A204.1 (cell line): ENCODE measurements around the gene DOC2A.
A peak's percentile ranks its signal among the peaks of the same experiment; 100 is the strongest.

Experiments
- FAIRE-seq: peaks from 2 replicates; lab custom pipeline; 2012; peaks lifted over from hg19 to GRCh38; lab: Jason Lieb, UNC

The DOC2A gene

DNA sequence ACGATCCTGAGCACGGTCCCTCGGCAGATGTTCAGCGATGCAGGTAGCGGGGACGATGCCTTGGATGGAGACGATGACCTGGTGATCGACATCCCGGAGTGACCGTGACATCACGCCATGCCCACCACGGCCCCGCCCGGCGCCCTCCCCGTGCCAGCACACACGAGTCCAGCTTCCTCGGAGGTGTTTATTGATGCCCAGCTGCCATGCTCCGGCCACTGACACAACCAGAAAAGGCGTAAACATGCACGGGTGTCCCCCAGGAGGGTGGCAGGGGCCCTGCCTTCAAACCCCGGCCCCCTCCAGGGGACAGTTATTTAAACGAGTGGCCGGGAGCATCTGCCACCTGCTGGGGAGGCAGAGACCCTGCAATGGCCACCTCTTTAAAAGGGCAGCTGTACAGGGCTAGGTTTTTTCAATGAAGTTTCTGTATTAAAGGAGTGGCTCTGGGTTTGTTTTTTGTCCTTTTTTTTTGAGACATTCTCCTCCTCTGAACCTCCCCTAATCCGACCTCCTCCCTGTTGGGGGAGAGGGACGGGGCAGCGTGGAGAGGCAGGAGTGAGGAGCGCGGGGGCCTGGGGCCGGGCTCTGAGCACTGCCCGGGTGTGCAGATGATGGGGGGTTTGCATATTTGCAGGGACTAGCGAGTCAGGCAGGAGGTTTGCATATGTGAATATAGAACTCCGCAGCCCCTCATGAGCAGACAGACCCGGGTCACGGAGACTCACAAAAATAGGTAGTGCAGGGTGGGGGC, 5.3 kb downstream of the DOC2A start:
- FAIRE-seq: no peak

DNA sequence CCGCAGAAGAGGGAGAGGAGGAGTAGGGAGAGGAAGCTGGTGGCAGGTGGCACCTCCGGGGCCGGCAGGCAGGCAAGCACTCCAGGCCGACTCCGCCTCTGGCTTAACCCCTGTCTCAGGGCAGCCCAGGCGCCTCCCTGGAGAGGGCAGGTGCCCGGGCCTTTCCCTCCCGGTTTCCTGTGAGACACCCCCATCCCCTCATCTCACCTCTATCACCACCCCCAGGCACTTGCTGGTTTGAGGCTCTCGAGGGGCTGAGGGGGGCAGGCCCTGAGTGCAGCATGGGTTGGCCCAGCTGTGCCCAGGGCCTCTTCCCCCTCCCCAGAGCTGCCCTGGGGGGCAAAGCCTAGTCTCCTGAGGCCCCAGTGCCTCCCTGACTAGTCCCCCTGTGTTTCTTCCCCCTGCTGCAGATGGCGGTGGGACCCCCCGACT, 6.0 kb downstream of the DOC2A start:
- FAIRE-seq: no peak

DNA sequence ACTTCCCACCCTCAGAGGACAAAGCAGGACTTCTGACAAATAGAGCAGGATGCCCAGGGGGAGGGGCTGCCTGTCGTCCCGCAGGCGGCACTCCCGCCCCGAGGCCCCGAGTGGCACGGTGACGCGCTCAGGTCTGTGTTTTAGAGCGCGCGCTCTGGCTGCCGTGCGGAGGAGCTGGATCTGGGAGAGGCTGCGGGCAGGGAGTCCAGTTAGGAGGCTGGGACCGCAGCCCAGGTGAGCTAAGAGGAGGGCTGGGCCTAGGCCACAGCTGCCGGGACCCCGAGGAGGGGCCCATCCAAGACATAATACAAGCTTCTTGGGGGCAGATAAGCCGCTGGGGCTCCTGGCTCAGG, 6.4 kb downstream of the DOC2A start:
- FAIRE-seq: no peak

DNA sequence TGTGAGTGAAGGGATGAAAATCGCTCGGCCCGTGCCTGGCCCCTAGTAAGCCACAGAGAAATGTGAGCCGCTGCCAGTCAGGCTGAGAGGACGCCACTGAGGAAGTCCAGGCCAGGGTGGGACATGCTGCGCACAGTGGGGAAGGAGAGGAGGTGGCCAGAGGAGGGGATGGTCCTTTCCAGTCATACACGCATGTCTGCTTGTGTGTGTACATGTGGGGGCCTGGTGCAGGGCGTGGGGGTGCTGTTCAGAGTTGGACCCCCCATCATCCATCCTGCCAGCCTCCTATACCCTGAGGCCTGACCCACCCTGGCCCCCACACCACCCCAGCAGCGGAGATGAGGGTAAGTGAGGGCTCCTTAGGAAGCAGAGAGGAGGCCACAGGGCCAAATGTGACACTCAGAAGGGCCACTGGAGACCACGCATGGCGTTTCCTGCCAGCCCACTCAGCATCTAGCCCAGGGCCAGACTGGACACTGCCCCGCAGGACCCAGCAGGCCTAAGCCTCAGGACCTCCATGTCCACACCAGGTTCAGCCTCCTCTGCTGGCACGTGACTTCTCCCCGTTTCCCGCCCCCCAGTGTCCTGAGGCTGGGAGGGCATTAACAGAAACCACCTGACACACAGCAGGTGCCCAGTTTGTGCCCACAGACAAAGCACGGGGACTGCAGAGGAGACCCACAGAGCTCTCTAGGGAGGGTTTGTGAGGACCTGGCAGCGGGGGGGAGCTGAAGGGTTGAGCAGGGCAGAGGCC, 7.0 kb downstream of the DOC2A start:
- no peak for FAIRE-seq

DNA sequence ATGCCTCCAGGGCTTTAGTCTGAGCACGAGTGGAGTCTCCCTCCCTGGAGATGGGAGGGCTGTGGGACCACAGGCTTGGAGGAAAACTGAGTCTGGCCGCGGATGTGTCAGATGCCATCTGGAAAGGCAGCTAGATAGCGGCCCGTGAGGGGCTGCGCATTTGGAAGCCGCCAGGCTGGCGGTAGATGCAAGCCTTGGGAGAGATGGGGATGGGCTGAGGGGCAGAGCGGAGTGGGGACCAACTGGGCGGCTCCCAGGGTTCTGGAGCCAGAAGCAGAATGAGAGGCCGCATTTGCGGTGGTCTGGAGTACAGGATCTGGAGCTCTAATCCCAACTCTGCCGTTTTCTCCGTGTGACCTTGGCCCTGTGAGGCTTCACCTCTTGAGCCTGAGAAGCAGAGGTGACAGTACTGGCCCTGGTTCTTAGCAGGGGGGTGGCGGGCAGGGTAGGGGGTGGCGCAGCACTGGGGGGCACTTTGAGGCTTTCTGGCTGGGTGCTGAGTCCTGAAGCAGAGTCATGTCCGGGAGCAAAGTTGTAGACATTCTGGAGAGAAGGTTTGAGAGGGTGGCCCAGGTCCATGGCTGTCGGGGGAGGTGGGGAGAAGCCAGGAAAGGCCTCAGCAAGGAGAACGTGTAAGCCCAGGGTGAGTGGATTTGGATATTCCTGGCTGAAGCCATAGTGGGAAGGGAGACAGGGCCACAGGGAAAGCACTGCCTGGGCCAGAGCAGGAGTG, 8.0 kb downstream of the DOC2A start:
- FAIRE-seq: no peak

DNA sequence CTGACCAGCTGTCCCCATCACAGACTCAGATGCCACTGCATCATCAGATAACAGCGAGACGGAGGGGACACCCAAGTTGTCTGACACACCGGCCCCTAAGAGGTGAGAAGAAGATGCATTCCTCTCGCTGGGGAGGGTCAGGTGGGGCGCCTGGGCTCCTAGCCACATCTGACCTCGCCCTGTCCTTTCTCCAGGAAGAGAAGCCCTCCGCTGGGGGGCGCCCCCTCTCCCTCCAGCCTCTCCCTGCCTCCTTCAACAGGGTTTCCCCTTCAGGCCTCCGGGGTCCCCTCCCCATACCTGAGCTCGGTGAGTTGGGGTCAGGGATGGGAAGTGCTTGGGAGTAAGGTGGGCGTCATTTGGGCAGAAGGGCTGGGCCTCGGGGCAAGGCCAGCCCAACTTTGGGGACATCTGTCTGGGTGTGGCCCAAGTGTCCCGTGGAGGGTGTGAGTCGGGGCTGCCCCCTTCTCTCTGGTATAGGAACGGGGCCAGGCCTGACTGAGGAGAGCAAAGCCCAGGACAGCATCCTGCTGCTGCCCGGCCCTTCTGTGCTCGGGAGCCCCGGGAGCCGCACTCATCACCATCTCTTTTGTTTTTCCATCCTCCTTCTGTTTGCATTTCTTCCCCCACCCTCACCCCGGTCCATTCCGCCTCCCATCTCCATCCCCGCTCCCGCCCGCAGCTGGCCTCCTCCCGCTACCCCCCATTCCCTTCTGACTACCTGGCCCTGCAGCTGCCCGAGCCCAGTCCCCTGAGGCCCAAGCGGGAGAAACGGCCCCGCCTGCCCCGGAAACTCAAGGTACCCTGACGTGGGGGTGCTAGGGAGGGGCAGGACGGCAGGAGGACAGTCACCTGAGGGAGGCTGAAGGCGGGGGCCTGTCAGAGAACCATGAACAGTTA, 9.8 kb downstream of the DOC2A start:
- FAIRE-seq: no peak

DNA sequence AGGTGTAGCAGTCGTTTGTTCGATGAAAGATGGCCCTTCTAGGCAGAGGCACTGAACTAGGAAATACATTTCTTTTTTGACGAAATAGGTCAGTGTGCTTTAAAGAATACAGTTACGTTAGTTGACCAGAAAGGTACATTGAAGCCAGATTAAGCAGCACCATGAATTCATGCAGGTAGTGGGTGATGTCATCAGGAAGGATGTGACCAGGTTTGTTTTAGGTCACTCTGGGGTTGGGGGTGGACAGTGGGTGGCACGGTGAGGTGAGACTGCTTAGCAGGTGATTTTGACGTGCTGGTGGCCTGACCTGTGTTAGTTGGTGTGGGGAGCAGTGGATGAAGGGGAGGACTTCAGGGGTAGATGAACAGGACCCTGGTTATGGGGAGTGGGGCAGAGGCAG, 11.2 kb downstream of the DOC2A start:
- no peak for FAIRE-seq

DNA sequence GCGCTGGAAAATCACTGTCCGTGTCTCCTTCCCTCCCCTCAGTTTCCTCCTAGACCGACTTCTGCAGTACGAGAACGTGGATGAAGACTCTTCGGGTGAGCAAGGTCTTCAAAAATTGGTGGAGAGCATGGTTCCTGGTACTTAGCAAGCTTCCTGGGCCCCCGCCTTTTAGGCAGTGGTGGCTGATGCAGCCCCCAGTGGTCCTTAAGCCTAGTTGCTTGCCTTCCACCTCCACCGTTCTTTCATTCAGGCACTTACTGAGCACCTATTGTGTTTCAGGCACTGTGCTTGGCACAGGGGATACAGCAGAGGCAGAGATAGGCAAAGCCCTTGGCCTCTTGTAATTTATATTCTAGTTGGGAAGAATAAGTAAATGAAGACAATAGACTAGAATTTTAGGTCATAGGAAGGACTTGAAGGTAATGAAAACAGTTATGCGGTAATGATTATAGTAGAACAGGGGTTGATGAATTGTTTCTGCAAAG, 14.0 kb downstream of the DOC2A start:
- no peak for FAIRE-seq

DNA sequence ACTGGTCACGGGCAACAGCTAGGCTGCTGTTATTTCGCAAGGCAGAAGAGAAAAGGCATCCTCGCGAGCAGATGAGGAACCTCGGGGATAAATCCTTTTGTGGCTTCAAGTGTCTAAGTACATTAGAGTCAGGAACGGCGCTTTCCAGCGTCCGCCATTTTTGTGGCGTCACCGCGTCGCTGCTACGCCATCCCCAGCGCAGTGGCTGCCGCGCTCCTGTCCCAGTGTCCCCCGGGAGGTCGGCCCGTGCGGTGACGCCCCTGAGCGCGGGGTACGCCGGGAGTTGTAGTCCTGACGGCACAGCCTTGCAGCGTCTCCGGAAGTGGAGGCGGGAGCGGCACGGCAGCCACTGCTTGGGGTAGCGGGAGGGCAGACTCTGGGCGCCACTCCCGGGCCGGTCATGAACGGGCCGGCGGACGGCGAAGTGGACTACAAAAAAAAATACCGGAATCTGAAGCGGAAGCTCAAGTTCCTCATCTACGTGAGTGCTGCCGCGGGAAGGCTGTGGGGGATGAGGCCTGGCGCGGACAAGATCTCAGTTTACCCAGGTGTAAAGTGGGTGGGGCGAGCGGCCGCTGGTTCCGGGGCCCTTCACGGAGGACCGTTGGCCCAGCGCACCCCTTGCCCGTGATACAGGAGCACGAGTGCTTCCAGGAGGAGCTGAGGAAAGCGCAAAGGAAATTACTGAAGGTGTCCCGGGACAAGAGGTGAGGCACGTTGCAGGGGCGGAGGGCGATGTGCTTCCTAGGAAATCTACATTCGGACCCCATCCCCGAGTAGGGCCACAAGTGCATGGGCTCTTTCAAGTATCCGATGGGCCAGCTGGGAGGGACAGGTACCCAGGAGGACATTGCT, 14.7 kb downstream of the DOC2A start, which contains the start of gene INO80E:
TSS of gene INO80E (plus strand) at position 331 of the 855 bp plus-strand sequence. CDS start at position 401, 70 bp downstream.
- peak; percentile 88 for FAIRE-seq

DNA sequence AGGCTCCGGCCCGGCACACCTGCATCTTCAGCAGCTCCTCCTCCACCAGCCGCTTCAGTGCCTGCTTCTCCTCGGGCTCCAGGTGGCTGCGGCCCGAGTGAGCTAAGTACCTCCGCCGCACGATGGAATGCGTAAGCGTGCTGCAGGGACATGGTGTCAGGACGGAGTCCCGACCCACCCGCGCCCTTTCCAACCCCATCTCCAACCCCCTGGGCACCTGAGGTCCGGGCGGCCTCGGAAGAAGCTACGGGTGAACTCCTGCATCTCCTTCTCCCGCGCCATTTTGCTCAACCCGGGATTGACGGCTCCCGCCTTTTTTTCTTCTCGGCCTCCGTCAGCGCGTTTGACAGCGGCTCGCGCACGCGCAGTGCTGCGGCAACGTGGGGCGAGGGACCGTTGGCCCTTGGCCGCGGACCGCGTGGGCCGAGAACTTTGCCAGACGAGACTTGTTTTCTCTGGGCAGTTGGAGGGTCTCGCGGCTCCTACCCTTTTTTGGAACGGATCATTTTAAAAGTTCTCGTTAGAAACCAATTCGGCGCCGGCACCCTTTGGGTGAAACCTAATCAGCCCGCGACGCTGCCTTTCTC, 15.4 kb downstream of the DOC2A start, which contains the start of gene HIRIP3:
TSS of gene HIRIP3 (minus strand) at position 294 of the 587 bp plus-strand sequence. CDS start at position 282, 12 bp downstream.
- FAIRE-seq: no peak

DNA sequence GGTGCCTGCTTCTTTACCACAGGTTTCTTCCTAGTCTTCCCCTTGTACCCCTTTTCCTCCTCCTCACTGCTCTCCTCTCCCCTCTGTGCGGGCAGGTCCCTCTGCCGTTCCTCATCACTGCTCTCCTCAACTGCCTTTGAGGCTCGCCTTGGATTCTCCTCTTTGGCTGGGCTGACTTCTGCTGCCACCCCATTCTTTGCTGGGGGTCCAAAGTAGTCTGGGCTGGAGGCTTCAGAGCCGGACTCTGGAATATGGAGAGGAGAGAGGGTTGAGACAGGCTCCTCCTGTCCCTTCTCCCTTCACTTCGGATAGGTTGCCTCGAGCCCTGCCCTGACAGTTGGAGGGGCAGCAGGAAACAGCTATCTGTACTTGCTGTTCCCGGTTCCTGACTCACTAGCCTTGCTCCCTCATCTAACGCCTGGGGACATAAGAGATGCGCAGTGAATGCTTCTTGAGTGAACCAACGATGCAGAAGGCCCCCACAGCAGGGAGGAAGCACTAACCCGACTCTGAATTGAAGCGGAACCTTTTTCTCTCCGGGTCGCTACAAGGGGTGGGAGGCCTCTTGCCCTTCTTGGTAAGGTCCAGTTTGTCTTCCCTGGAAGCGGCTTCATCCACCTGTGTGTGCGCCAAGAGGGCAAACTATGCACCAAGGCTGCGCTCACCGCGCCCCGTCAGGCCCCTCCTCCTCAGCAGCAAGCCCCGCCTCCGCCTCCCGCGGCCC, 16.1 kb downstream of the DOC2A start:
- FAIRE-seq: no peak

DNA sequence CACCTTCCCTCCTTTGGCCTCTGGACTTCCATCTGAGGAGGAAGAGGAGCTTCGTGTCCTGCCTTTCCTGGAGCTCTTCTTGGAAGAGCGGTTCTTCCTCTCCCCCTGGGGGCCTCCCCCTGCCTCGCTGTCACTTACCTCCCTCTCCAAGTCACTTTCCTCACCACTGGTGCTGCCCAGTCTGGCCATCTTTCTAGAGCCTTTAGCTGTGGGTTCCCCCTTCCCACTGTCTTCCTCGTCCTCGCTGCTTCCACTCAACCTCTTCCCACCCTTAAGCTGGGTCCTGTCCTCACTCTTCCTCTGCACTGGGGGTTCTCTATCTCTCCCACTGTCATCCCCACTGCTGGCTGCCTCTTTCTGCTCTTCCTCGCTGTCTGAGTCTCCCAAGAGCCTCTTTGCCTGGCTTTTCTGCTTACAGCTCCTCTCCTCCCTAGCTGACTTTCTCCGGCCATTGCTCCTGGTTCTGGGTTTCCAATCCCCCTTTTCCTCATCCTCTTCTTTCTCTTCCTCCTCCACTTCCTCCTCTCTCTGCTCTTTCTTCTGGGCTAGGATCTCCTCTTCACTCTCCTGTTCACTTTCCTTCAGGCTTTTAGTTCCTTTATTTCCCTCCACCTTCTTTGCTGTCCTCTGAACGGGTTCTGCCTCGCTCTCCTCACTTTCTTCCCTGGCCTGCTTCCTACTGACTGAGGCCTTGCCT, 16.8 kb downstream of the DOC2A start:
- FAIRE-seq: no peak

DNA sequence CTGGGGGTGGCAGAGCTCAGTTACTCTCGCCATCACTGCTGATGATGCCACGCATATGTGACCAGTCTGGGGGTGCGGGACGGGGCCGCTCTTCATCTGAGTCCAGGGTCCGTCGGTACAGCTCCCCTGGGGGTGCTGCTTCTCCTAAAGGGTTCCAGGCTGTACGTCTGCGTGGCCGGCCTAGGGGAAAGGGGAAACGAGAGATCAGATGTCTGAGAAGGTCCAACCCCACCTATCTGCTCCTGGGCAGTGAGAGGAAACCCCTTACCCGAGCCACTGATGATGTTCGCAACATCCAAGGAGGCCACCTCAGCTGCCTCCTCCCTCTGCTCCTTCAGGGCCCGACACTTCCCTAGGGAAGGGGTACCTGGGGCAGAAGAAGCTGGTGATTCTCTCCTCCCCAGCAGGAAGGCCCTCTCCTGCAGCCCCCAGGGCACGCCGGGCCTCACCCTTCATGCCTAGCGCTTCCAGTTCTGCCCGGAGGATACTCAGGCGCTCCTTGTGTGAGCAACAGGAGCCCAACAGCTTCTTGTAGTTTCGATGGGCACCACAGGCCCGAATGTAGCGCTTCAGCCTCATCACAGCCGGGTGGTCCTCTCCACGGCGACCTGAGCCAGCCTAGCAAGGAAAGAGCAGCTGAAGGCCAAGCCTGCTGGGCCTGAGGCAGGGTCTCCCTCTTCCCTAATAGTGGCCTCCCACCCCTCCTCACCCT, 17.5 kb downstream of the DOC2A start:
- FAIRE-seq: no peak

DNA sequence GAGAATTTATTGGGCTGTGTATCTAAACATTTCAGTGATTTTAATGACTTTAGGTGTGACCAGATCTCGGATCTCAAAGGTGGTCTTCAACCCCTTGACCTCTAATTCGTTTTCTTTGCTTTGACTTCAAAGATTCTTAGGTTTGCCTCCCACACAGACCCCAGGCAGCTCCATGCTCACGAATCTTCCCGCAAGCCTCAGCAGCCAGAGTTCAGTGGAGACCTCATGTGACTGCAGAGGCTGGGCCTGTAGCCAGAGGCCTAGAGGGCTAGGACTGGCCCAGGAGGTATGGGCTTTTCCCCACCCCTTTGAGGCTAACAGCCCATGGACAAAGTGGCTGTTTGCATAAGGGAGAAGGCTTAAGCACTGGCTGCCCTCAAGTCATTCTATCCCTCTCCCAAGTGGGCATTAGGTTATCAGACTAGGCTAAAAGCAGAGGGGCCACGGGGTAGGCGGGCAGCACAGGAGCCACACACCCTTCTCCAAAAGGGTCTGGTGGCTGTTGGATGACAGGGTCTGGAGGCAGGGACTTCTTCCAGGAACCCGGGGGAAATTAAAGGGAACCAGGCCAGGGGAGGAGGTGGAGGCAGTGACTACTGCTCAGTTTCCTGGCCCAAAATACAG, 18.4 kb downstream of the DOC2A start:
- FAIRE-seq: no peak

DNA sequence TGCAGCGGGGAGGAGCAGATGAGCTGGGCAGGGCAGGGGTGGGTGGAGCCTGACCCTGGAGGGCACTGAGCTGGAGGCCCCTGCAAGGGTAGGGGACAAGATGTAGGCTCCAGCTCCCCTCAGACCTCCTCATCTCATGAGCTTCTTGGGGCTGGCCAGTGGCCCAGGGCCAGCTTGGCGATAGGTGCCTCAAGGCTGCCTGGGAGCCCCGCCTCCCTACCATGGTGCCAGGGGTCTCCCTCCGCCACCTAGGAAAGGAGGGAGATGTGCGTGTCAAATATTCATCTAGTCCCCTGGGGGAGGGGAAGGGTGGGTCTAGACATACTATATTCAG, 19.3 kb downstream of the DOC2A start:
- FAIRE-seq: no peak

DNA sequence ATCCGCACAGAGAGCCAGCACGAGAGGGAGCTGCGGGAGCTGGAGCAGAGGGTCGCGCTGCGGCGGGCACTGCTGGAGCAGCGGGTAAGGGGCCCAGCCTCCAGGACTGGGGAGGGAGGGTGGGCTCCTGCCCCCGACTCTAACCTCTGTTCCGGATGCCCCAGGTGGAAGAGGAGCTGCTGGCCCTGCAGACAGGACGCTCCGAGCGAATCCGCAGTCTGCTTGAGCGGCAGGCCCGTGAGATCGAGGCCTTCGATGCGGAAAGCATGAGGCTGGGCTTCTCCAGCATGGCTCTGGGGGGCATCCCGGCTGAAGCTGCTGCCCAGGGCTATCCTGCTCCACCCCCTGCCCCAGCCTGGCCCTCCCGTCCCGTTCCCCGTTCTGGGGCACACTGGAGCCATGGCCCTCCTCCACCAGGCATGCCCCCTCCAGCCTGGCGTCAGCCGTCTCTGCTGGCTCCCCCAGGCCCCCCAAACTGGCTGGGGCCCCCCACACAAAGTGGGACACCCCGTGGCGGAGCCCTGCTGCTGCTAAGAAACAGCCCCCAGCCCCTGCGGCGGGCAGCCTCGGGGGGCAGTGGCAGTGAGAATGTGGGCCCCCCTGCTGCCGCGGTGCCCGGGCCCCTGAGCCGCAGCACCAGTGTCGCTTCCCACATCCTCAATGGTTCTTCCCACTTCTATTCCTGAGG, 19.8 kb downstream of the DOC2A start:
- FAIRE-seq: no peak

DNA sequence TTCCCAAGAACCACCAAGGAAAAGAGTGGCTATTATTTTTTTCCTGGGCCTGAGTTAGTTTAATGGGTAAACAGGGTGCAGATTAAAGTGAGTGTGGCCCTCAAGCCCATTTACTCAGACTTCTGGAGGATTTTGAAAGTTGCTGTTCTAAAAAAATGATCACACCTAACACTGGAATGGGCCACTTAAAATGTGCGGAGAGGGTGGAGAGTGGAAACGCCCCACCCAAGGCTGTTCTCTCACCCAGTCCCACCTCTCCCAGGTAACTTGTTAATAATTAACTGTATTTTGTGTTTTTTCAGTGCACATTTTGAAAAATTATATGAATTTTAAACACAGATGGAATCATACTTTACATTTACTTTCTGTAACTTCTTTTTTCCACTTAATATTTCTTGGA, 20.8 kb downstream of the DOC2A start:
- FAIRE-seq: no peak
